A673 (cell line): ENCODE data around the gene RNF220. TPM values are rescaled to one million over a fixed set of nuclear protein-coding genes. Genes with fewer than 3 reads are reported as not detected.

Experiments
- BruUV-seq: library from RNA; stranded (reverse); fragments of 400-500 nt; replicated peaks from 2 replicates; lab custom pipeline; 2021; lab: Mats Ljungman, UMichigan
- CTCF ChIA-PET: fragments of 300-600 bp; sonication (Branson Sonifier 250); formaldehyde crosslinking; loops from one replicate; lab custom pipeline; 2022; ENCODE audit warnings: antibody characterized with exemption; lab: Charles Lee
- POLR2A ChIA-PET: fragments of 300-600 bp; sonication (Branson Sonifier 250); formaldehyde crosslinking; loops from one replicate; lab custom pipeline; 2022; ENCODE audit warnings: antibody characterized with exemption; ENCODE audit not compliant: low non-redundant PET; lab: Charles Lee
- DNase-seq: peaks from one replicate; pipeline ENCODE4 v3.0.0-alpha.2; 2015; ENCODE audit warnings: low spot score
- H3K27ac ChIP-seq: fragments of 200-600 bp; sonication (generic); 2 replicates; pipeline ENCODE4 v1.5.1; 2016; ENCODE audit warnings: mixed run types, low read depth, mild to moderate bottlenecking, mixed read lengths, antibody characterized with exemption, low read length; ENCODE audit not compliant: poor library complexity, severe bottlenecking
- H3K27me3 ChIP-seq: fragments of 200-600 bp; sonication (generic); replicated peaks from 2 replicates; pipeline ENCODE4 v1.6.1; 2017; ENCODE audit warnings: mixed run types, low read depth, mild to moderate bottlenecking, mixed read lengths, antibody characterized with exemption, low read length; ENCODE audit not compliant: insufficient read depth, poor library complexity
- H3K36me3 ChIP-seq: fragments of 200-600 bp; sonication (generic); 2 replicates; pipeline ENCODE4 v1.6.1; 2016; ENCODE audit warnings: mixed run types, mild to moderate bottlenecking, mixed read lengths, antibody characterized with exemption, low read length; ENCODE audit not compliant: insufficient read depth, poor library complexity, severe bottlenecking
- H3K4me1 ChIP-seq: fragments of 200-600 bp; sonication (generic); 2 replicates; pipeline ENCODE4 v1.6.1; 2017; ENCODE audit warnings: mixed run types, mild to moderate bottlenecking, mixed read lengths, antibody characterized with exemption, low read length; ENCODE audit not compliant: insufficient read depth, poor library complexity, severe bottlenecking
- H3K4me3 ChIP-seq: fragments of 200-600 bp; sonication (generic); 2 replicates; pipeline ENCODE4 v1.5.1; 2016; ENCODE audit warnings: low read depth, mixed run types, mild to moderate bottlenecking, mixed read lengths, low read length; ENCODE audit not compliant: poor library complexity, severe bottlenecking
- H3K9me3 ChIP-seq: fragments of 200-600 bp; sonication (generic); 2 replicates; pipeline ENCODE4 v1.6.1; 2016; ENCODE audit warnings: mixed run types, low read depth, mild to moderate bottlenecking, mixed read lengths, antibody characterized with exemption, low read length; ENCODE audit not compliant: poor library complexity, severe bottlenecking
- CTCF ChIP-seq: fragments of 300-800, 200-600 bp; sonication (generic); conservative IDR thresholded peaks from 2 replicates; pipeline ENCODE4 v1.5.1; 2017; ENCODE audit warnings: low read depth, mild to moderate bottlenecking, antibody characterized with exemption, low read length, moderate library complexity, mixed read lengths
- EZH2 ChIP-seq: fragments of 200-600 bp; sonication (generic); IDR thresholded peaks from 2 replicates; pipeline ENCODE4 v1.6.1; 2017; ENCODE audit warnings: borderline replicate concordance, low read depth, mild to moderate bottlenecking, mixed read lengths, antibody characterized with exemption, low read length; ENCODE audit not compliant: poor library complexity, severe bottlenecking
- intact Hi-C: fragments of 100-400 bp; cut with micrococcal nuclease; formaldehyde crosslinking; loops from one replicate; pipeline ENCODE4 v1.10.0; 2022; ENCODE audit not compliant: unreplicated experiment
- total RNA-seq: library from RNA; stranded (reverse); gene quantifications from 2 replicates; pipeline ENCODE4 v1.2.3, GENCODE V29; 2021

RNF220 gene
- total RNA-seq, 1 experiment from 2014 or later: 80.6 TPM

- intact Hi-C loops: no loop called here
These were observed 274.4 kb downstream of the RNF220 start for GRCh38 chr1:44679468-44679867.

GRCh38 chr1:44681905-44682882, 277.1 kb downstream of the RNF220 start:
- no peaks in the 10 kb centered on the region for H3K9me3 ChIP-seq
- H3K4me1 ChIP-seq: no peaks in the 10 kb centered on the region
- no peak overlapping the region for H3K4me3 ChIP-seq
- DNase-seq: no peak
- intact Hi-C loops: no loop called here
- BruUV-seq: no TSS peak
- H3K27me3 ChIP-seq: no peaks in the 10 kb centered on the region
- no peak for TF ChIP-seq CTCF
- TF ChIP-seq EZH2: no peak
- no peak overlapping the region for H3K27ac ChIP-seq
- CTCF ChIA-PET: no interaction called here
- no peaks in the 10 kb centered on the region for H3K36me3 ChIP-seq
- POLR2A ChIA-PET: interaction anchor here (0.6 kb wide), 1 partner anchor 144 kb away, joined by 11 read pairs; no protein-coding TSS in a partner anchor

More at GRCh38 chr1:44679468-44679867, 274.4 kb downstream of the RNF220 start:
- Histone ChIP-seq H3K36me3 (no peaks in the 10 kb centered on the region), H3K27ac (no peak overlapping the region), H3K27me3 (no peaks in the 10 kb centered on the region), H3K4me1 (no peaks in the 10 kb centered on the region), H3K4me3 (no peak overlapping the region), H3K9me3 (no peaks in the 10 kb centered on the region)
- DNase-seq: no peak
- BruUV-seq: no TSS peak
- TF ChIP-seq EZH2: no peak
- TF ChIP-seq CTCF: no peak
- CTCF ChIA-PET: no interaction called here
- POLR2A ChIA-PET: no interaction called here

- no peaks in the 10 kb centered on the region for H3K36me3 ChIP-seq
- ChIA-PET CTCF (no interaction called here), POLR2A (interaction anchor here (0.6 kb wide), 1 partner anchor 144 kb away, joined by 11 read pairs; no protein-coding TSS in a partner anchor)
- no peak for TF ChIP-seq CTCF
- H3K27ac ChIP-seq: no peak overlapping the region
- intact Hi-C loops: no loop called here
- no peaks in the 10 kb centered on the region for H3K4me1 ChIP-seq
- H3K27me3 ChIP-seq: no peaks in the 10 kb centered on the region
- no peak overlapping the region for H3K4me3 ChIP-seq
- no peak for DNase-seq
- no TSS peak for BruUV-seq
- H3K9me3 ChIP-seq: no peaks in the 10 kb centered on the region
These were observed 277.8 kb downstream of the RNF220 start for GRCh38 chr1:44682883-44683265.
